Activated CD4-positive, alpha-beta T cell treated with anti-CD3 and anti-CD28 coated beads for 36 hours (primary cell): ENCODE measurements around the gene SEC24C. TPM values are rescaled to one million over a fixed set of nuclear protein-coding genes. Genes with fewer than 3 reads are reported as not detected.
"Not testable (repeated sequence)": the region's sequence is repeated elsewhere in the genome, so short reads cannot be mapped to it uniquely, and the experiment has no call there.

Source experiments
- ATAC-seq: fragments of 200-7000 bp; cut with Tn5 transposase; one replicate; pipeline ENCODE4 v1.10.0; 2021; ENCODE audit warnings: mild to moderate bottlenecking, moderate library complexity
- CTCF ChIA-PET: fragments of 350-600 bp; sonication (Branson Sonifier 250); formaldehyde crosslinking; loops from one replicate; lab custom pipeline; 2021; ENCODE audit warnings: antibody characterized with exemption; lab: Charles Lee
- POLR2A ChIA-PET: fragments of 350-600 bp; sonication (Branson Sonifier 250); formaldehyde crosslinking; loops from one replicate; lab custom pipeline; 2021; ENCODE audit warnings: antibody characterized with exemption, inconsistent platforms; lab: Charles Lee
- DNase-seq: peaks from one replicate; pipeline ENCODE4 v3.0.0-alpha.2; 2020
- H3K27ac Mint-ChIP-seq: one replicate; pipeline ENCODE4 v1.8.0; 2021; ENCODE audit warnings: mixed read lengths
- H3K27me3 Mint-ChIP-seq: one replicate; pipeline ENCODE4 v1.8.0; 2021; ENCODE audit warnings: mixed read lengths
- H3K36me3 Mint-ChIP-seq: one replicate; pipeline ENCODE4 v1.8.0; 2021; ENCODE audit warnings: low read depth, mixed read lengths
- H3K4me1 Mint-ChIP-seq: one replicate; pipeline ENCODE4 v1.8.0; 2021; ENCODE audit warnings: mixed read lengths
- H3K4me3 Mint-ChIP-seq: one replicate; pipeline ENCODE4 v1.8.0; 2021; ENCODE audit warnings: mild to moderate bottlenecking, moderate library complexity, mixed read lengths
- H3K9me3 Mint-ChIP-seq: one replicate; pipeline ENCODE4 v1.8.0; 2021; ENCODE audit warnings: low read depth, mixed read lengths
- intact Hi-C, 2 experiments: fragments of 100-400 bp; cut with DNase I in 1 of 2; cut with micrococcal nuclease in 1 of 2; formaldehyde crosslinking; loops; one replicate each; pipeline versions ENCODE4 v1.14.2 to v1.15.1; 2022 to 2024; cut with DNase I, micrococcal nuclease
- total RNA-seq, 2 experiments: library from RNA; stranded (reverse); gene quantifications; one replicate each; pipeline ENCODE4 v1.2.3, GENCODE V29; 2021

Gene SEC24C
- total RNA-seq, 2 experiments from 2014 or later: 84.6 to 88.2 TPM

GRCh38 chr10:73793456-73793855 is 49.3 kb downstream of the SEC24C start:
- DNase-seq: no peak
- POLR2A ChIA-PET: interaction anchor here (0.7 kb wide), 1 partner anchor 16 kb away, joined by 3 read pairs; no protein-coding TSS in a partner anchor
- Mint-ChIP-seq H3K4me1 (no peaks in the 10 kb centered on the region), H3K9me3 (no peaks in the 10 kb centered on the region), H3K27ac (no peak overlapping the region), H3K36me3 (peaks cover 43% of the 10 kb centered on the region), H3K27me3 (no peaks in the 10 kb centered on the region), H3K4me3 (no peak overlapping the region)
- no peak for ATAC-seq
- intact Hi-C loops: no loop called here
- CTCF ChIA-PET: no interaction called here

DNA sequence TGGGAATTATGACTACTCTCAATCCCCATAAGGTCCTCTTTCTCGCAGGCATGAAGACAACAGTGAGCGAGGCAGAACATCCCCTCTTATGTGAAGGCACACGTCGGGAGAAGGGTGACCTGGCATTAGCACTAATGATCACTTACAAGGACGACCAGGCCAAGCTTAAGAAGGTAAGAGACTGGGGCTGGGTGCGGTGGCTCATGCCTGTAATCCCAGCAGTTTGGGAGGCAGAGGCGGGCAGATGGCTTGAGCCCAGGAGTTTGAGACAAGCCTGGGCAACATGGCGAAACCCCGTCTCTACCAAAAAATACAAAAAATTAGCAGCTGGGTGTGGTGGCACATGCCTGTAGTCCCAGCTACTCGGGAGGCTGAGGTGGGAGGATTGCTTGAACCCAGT is 51.3 kb downstream of the SEC24C start:
- POLR2A ChIA-PET, H3K4me1 Mint-ChIP-seq, H3K27ac Mint-ChIP-seq, DNase-seq, intact Hi-C loops, ATAC-seq, H3K27me3 Mint-ChIP-seq, H3K4me3 Mint-ChIP-seq, CTCF ChIA-PET, H3K9me3 Mint-ChIP-seq: not testable (repeated sequence)
- peaks cover 34% of the 10 kb centered on the region for H3K36me3 Mint-ChIP-seq

- H3K4me1 Mint-ChIP-seq, POLR2A ChIA-PET, DNase-seq, H3K27me3 Mint-ChIP-seq, H3K4me3 Mint-ChIP-seq, intact Hi-C loops, H3K27ac Mint-ChIP-seq, H3K9me3 Mint-ChIP-seq, CTCF ChIA-PET, ATAC-seq: not testable (repeated sequence)
- peaks cover 30% of the 10 kb centered on the region for H3K36me3 Mint-ChIP-seq
Observed at GRCh38 chr10:73796035-73796434, 51.9 kb downstream of the SEC24C start.

GRCh38 chr10:73796766-73797165 is 52.6 kb downstream of the SEC24C start:
- intact Hi-C loops: no loop called here
- H3K9me3 Mint-ChIP-seq: no peaks in the 10 kb centered on the region
- ATAC-seq: no peak
- no peaks in the 10 kb centered on the region for H3K27me3 Mint-ChIP-seq
- H3K4me3 Mint-ChIP-seq: no peak overlapping the region
- H3K27ac Mint-ChIP-seq: peak overlapping the region; percentile 14
- H3K4me1 Mint-ChIP-seq: no peaks in the 10 kb centered on the region
- POLR2A ChIA-PET: no interaction called here
- CTCF ChIA-PET: no interaction called here
- H3K36me3 Mint-ChIP-seq: peaks cover 25% of the 10 kb centered on the region
- DNase-seq: no peak

DNA sequence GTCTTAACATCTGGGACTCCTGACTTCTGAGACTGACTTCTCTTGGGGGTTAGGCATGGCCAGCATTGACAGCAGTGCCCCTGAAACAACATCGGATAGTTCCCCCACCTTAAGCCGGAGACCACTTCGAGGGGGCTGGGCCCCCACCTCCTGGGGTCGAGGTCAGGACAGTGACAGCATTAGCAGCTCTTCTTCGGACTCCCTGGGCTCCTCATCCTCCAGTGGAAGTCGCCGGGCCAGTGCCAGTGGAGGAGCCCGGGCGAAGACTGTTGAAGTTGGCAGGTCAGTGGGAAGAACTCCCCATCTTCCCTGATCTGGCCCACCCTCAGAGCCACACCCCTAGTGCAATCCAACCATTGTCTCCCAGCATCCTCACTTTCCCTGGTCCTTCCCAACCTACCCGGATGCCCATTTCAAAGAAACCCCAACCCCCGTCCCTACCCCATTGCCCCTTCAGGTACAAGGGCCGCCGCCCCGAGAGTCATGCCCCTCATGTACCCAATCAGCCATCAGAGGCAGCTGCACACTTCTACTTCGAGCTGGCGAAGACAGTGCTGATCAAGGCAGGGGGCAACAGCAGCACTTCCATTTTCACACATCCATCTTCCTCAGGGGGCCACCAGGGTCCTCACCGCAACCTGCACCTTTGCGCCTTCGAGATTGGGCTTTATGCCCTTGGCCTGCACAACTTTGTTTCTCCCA is 53.3 kb downstream of the SEC24C start:
- no peak overlapping the region for H3K27ac Mint-ChIP-seq

GRCh38 chr10:73798087-73798486 is 53.9 kb downstream of the SEC24C start:
- ChIA-PET CTCF (no interaction called here), POLR2A (interaction anchor here (1.3 to 1.4 kb wide), 2 partner anchors 11 to 12 kb away, joined by 3 to 4 read pairs; partner anchors contain the start of gene ZSWIM8)
- H3K9me3 Mint-ChIP-seq: no peaks in the 10 kb centered on the region
- H3K4me3 Mint-ChIP-seq: no peak overlapping the region
- ATAC-seq (no peak), DNase-seq (no peak)
- no peaks in the 10 kb centered on the region for H3K27me3 Mint-ChIP-seq
- H3K27ac Mint-ChIP-seq: no peak overlapping the region
- peaks cover 33% of the 10 kb centered on the region for H3K36me3 Mint-ChIP-seq
- intact Hi-C loops: no loop called here
- H3K4me1 Mint-ChIP-seq: no peaks in the 10 kb centered on the region

More for the DNA sequence above, 53.3 kb downstream of the SEC24C start:
- Mint-ChIP-seq H3K9me3 (no peaks in the 10 kb centered on the region), H3K36me3 (peaks cover 29% of the 10 kb centered on the region), H3K4me1 (no peaks in the 10 kb centered on the region), H3K4me3 (no peak overlapping the region), H3K27me3 (no peaks in the 10 kb centered on the region)
- POLR2A ChIA-PET: interaction anchor here (1.3 kb wide), 1 partner anchor 12 kb away, joined by 3 read pairs; the partner anchor contains the start of gene ZSWIM8
- no peak for DNase-seq
- CTCF ChIA-PET: no interaction called here
- no peak for ATAC-seq
- intact Hi-C loops: no loop called here

DNA sequence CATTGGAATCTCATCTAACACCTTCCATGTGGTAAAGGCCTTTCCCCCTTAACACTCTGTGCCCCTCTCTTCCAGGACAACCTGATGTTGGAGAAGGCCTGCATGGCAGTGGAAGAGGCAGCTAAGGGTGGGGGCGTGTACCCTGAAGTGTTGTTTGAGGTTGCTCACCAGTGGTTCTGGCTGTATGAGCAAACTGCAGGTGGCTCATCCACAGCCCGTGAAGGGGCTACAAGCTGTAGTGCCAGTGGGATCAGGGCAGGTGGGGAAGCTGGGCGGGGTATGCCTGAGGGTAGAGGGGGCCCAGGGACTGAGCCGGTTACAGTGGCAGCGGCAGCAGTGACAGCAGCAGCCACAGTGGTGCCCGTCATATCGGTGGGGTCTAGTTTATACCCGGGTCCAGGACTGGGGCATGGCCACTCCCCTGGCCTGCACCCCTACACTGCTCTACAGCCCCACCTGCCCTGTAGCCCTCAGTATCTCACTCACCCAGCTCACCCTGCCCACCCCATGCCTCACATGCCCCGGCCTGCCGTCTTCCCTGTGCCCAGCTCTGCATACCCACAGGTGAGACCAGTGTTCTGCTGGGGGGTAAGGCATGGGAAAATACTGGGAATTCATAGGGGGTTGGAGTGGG is 54.9 kb downstream of the SEC24C start:
- Mint-ChIP-seq H3K27ac (no peak overlapping the region), H3K4me3 (no peak overlapping the region)
- intact Hi-C loops: no loop called here

GRCh38 chr10:73799899-73800559 is 55.9 kb downstream of the SEC24C start:
- CTCF ChIA-PET: no interaction called here
- ATAC-seq (no peak), DNase-seq (no peak)
- no peaks in the 10 kb centered on the region for H3K27me3 Mint-ChIP-seq
- H3K9me3 Mint-ChIP-seq: no peaks in the 10 kb centered on the region
- intact Hi-C loops: no loop called here
- peaks cover 39% of the 10 kb centered on the region for H3K36me3 Mint-ChIP-seq
- POLR2A ChIA-PET: interaction anchor here (1.0 to 1.9 kb wide), 2 partner anchors 10 to 29 kb away, joined by 3 to 7 read pairs; no protein-coding TSS in a partner anchor
- peaks cover 10% of the 10 kb centered on the region for H3K4me1 Mint-ChIP-seq
- no peak overlapping the region for H3K27ac Mint-ChIP-seq
- no peak overlapping the region for H3K4me3 Mint-ChIP-seq

More for the DNA sequence above, 54.9 kb downstream of the SEC24C start:
- POLR2A ChIA-PET: interaction anchor here (1.3 to 1.4 kb wide), 2 partner anchors 10 to 13 kb away, joined by 3 to 4 read pairs; partner anchors contain the start of gene ZSWIM8
- H3K27me3 Mint-ChIP-seq: no peaks in the 10 kb centered on the region
- CTCF ChIA-PET: no interaction called here
- ATAC-seq (no peak), DNase-seq (no peak)
- no peaks in the 10 kb centered on the region for H3K9me3 Mint-ChIP-seq
- peaks cover 38% of the 10 kb centered on the region for H3K36me3 Mint-ChIP-seq
- H3K4me1 Mint-ChIP-seq: peaks cover 7% of the 10 kb centered on the region

- no peaks in the 10 kb centered on the region for H3K9me3 Mint-ChIP-seq
- no peak for ATAC-seq
- peaks cover 40% of the 10 kb centered on the region for H3K36me3 Mint-ChIP-seq
- no peak overlapping the region for H3K27ac Mint-ChIP-seq
- H3K4me3 Mint-ChIP-seq: no peak overlapping the region
- H3K27me3 Mint-ChIP-seq: no peaks in the 10 kb centered on the region
- ChIA-PET POLR2A (interaction anchor here (1.0 to 1.9 kb wide), 2 partner anchors 9 to 29 kb away, joined by 3 to 7 read pairs; no protein-coding TSS in a partner anchor), CTCF (interaction anchor here (0.9 kb wide), 1 partner anchor 140 kb away, joined by 3 read pairs; no protein-coding TSS in a partner anchor)
- no peak for DNase-seq
- peaks cover 14% of the 10 kb centered on the region for H3K4me1 Mint-ChIP-seq
- intact Hi-C loops: no loop called here
Observed at GRCh38 chr10:73800560-73801252, 56.5 kb downstream of the SEC24C start.

DNA sequence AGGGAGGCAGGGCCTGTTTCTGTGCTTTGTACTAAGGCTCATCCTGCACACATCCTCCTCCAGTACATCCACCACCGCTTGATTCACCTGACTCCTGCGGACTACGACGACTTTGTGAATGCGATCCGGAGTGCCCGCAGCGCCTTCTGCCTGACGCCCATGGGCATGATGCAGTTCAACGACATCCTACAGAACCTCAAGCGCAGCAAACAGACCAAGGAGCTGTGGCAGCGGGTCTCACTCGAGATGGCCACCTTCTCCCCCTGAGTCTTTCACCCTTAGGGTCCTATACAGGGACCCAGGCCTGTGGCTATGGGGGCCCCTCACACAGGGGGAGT is 57.0 kb downstream of the SEC24C start:
- intact Hi-C loops: no loop called here
- no peak overlapping the region for H3K4me3 Mint-ChIP-seq
- peaks cover 45% of the 10 kb centered on the region for H3K36me3 Mint-ChIP-seq
- H3K9me3 Mint-ChIP-seq: no peaks in the 10 kb centered on the region
- no peak overlapping the region for H3K27ac Mint-ChIP-seq
- ChIA-PET POLR2A (interaction anchor here (1.0 to 1.9 kb wide), 2 partner anchors 9 to 30 kb away, joined by 3 to 7 read pairs; no protein-coding TSS in a partner anchor), CTCF (interaction anchor here (0.9 kb wide), 1 partner anchor 140 kb away, joined by 3 read pairs; no protein-coding TSS in a partner anchor)
- no peaks in the 10 kb centered on the region for H3K27me3 Mint-ChIP-seq
- ATAC-seq: no peak
- DNase-seq: no peak
- H3K4me1 Mint-ChIP-seq: peaks cover 19% of the 10 kb centered on the region
